ENCODE measurements around the gene CFAP251. TPM values are rescaled to one million over a fixed set of nuclear protein-coding genes. Genes with fewer than 3 reads are reported as not detected.
A peak's percentile ranks its signal among the peaks of the same experiment; 100 is the strongest.
"Not testable (repeated sequence)": the region's sequence is repeated elsewhere in the genome, so short reads cannot be mapped to it uniquely, and the experiment has no call there.

The CFAP251 gene
- polyA plus RNA-seq, 1 donor (not counting 4 experiments of a cell fraction or from before 2014, with no cell fraction given) = 74.2 TPM

- no peaks in the 10 kb centered on the region for H3K79me2 ChIP-seq (ENCODE audit: control insufficient read depth, insufficient read depth, low read length)
- H3K4me2 ChIP-seq (ENCODE audit: control insufficient read depth, extremely low read depth, insufficient read depth, low read depth, low read length) = peak overlapping the region; percentile 51
- peaks cover 22% of the 10 kb centered on the region for H3K4me1 ChIP-seq (ENCODE audit: control insufficient read depth, extremely low read depth, insufficient read depth, low read length)
- TF ChIP-seq, protein P1, sequence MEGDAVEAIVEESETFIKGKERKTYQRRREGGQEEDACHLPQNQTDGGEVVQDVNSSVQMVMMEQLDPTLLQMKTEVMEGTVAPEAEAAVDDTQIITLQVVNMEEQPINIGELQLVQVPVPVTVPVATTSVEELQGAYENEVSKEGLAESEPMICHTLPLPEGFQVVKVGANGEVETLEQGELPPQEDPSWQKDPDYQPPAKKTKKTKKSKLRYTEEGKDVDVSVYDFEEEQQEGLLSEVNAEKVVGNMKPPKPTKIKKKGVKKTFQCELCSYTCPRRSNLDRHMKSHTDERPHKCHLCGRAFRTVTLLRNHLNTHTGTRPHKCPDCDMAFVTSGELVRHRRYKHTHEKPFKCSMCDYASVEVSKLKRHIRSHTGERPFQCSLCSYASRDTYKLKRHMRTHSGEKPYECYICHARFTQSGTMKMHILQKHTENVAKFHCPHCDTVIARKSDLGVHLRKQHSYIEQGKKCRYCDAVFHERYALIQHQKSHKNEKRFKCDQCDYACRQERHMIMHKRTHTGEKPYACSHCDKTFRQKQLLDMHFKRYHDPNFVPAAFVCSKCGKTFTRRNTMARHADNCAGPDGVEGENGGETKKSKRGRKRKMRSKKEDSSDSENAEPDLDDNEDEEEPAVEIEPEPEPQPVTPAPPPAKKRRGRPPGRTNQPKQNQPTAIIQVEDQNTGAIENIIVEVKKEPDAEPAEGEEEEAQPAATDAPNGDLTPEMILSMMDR (optimal IDR thresholded peaks at IDR 0.05 in 1 of 3, IDR thresholded peaks at IDR 0.05 in 1 of 3, conservative IDR thresholded peaks at IDR 0.05 in 1 of 3; ENCODE audit: extremely low read depth in 1 of 3, insufficient read depth in 2 of 3, low read length in 3 of 3) = no peak
- TF ChIP-seq EZH2 (IDR thresholded peaks at IDR 0.05; ENCODE audit: low read length) = no peak
- no peak overlapping the region for H3K27ac ChIP-seq (ENCODE audit: control insufficient read depth, insufficient read depth, low read length)
- peak overlapping the region; percentile 56 for H2AFZ ChIP-seq (ENCODE audit: control insufficient read depth, low read length)
- DNase-seq (ENCODE audit: low read depth, low spot score) (no peak), FAIRE-seq (no peak)
- H3K4me3 ChIP-seq (ENCODE audit: control insufficient read depth in 2 of 3, extremely low read depth in 1 of 3, insufficient read depth in 2 of 3, low read depth in 1 of 3, low read length in 3 of 3) = no peak overlapping the region
- dilution Hi-C loops (cut with MboI; ENCODE audit: extremely low pct_ligation_motif_present, low sequenced_read_pairs) = no loop called here
- H3K27me3 ChIP-seq (ENCODE audit: control insufficient read depth, extremely low read depth, insufficient read depth, low read length) = no peaks in the 10 kb centered on the region
- H3K9ac ChIP-seq (ENCODE audit: control insufficient read depth, extremely low read depth, insufficient read depth, low read length) = peak overlapping the region; percentile 8
- no peaks in the 10 kb centered on the region for H4K20me1 ChIP-seq (ENCODE audit: control insufficient read depth, extremely low read depth, insufficient read depth, low read length)
- peaks cover 1 to 9% of the 10 kb centered on the region in 2 experiments for H3K36me3 ChIP-seq (ENCODE audit: control insufficient read depth in 2 of 2, extremely low read depth in 1 of 2, insufficient read depth in 2 of 2, low read length in 2 of 2)
- H3K9me3 ChIP-seq (ENCODE audit: control insufficient read depth, low read depth, low read length) = no peaks in the 10 kb centered on the region
- H3K9me1 ChIP-seq (ENCODE audit: control insufficient read depth, extremely low read depth, insufficient read depth, low read length) = no peaks in the 10 kb centered on the region
Measured at GRCh38 chr12:121926874-121927706, 8.7 kb downstream of the CFAP251 start.

- Histone ChIP-seq H4K20me1 (ENCODE audit: control insufficient read depth, extremely low read depth, insufficient read depth, low read length) (no peaks in the 10 kb centered on the region), H3K27me3 (ENCODE audit: control insufficient read depth, extremely low read depth, insufficient read depth, low read length) (no peaks in the 10 kb centered on the region), H3K9ac (ENCODE audit: control insufficient read depth, extremely low read depth, insufficient read depth, low read length) (peak overlapping the region; percentile 8), H3K9me1 (ENCODE audit: control insufficient read depth, extremely low read depth, insufficient read depth, low read length) (no peaks in the 10 kb centered on the region), H3K4me1 (ENCODE audit: control insufficient read depth, extremely low read depth, insufficient read depth, low read length) (peaks cover 22% of the 10 kb centered on the region), H3K4me3 (ENCODE audit: control insufficient read depth in 2 of 3, extremely low read depth in 1 of 3, insufficient read depth in 2 of 3, low read depth in 1 of 3, low read length in 3 of 3) (no peak overlapping the region), H3K79me2 (ENCODE audit: control insufficient read depth, insufficient read depth, low read length) (no peaks in the 10 kb centered on the region), H3K9me3 (ENCODE audit: control insufficient read depth, low read depth, low read length) (no peaks in the 10 kb centered on the region), H3K27ac (ENCODE audit: control insufficient read depth, insufficient read depth, low read length) (peak overlapping the region; percentile 30), H2AFZ (ENCODE audit: control insufficient read depth, low read length) (peak overlapping the region; percentile 56), H3K4me2 (ENCODE audit: control insufficient read depth, extremely low read depth, insufficient read depth, low read depth, low read length) (peak overlapping the region; percentile 51), H3K36me3 (ENCODE audit: control insufficient read depth in 2 of 2, extremely low read depth in 1 of 2, insufficient read depth in 2 of 2, low read length in 2 of 2) (peaks cover 1 to 10% of the 10 kb centered on the region in 2 experiments)
- TF ChIP-seq, protein P1 (optimal IDR thresholded peaks at IDR 0.05 in 1 of 3, IDR thresholded peaks at IDR 0.05 in 1 of 3, conservative IDR thresholded peaks at IDR 0.05 in 1 of 3; ENCODE audit: extremely low read depth in 1 of 3, insufficient read depth in 2 of 3, low read length in 3 of 3) = no peak
- TF ChIP-seq EZH2 (IDR thresholded peaks at IDR 0.05; ENCODE audit: low read length) = no peak
- no peak for DNase-seq (ENCODE audit: low read depth, low spot score)
- FAIRE-seq = no peak
- dilution Hi-C loops (cut with MboI; ENCODE audit: extremely low pct_ligation_motif_present, low sequenced_read_pairs) = no loop called here
Measured at GRCh38 chr12:121927813-121928212, 9.4 kb downstream of the CFAP251 start.

- H3K4me3 ChIP-seq (ENCODE audit: control insufficient read depth in 2 of 3, extremely low read depth in 1 of 3, insufficient read depth in 2 of 3, low read depth in 1 of 3, low read length in 3 of 3); H2AFZ ChIP-seq (ENCODE audit: control insufficient read depth, low read length); H3K9me3 ChIP-seq (ENCODE audit: control insufficient read depth, low read depth, low read length); H3K9ac ChIP-seq (ENCODE audit: control insufficient read depth, extremely low read depth, insufficient read depth, low read length); H4K20me1 ChIP-seq (ENCODE audit: control insufficient read depth, extremely low read depth, insufficient read depth, low read length); H3K79me2 ChIP-seq (ENCODE audit: control insufficient read depth, insufficient read depth, low read length); H3K27ac ChIP-seq (ENCODE audit: control insufficient read depth, insufficient read depth, low read length); H3K9me1 ChIP-seq (ENCODE audit: control insufficient read depth, extremely low read depth, insufficient read depth, low read length); DNase-seq (ENCODE audit: low read depth, low spot score); H3K4me2 ChIP-seq (ENCODE audit: control insufficient read depth, extremely low read depth, insufficient read depth, low read depth, low read length); H3K27me3 ChIP-seq (ENCODE audit: control insufficient read depth, extremely low read depth, insufficient read depth, low read length); dilution Hi-C loops (cut with MboI; ENCODE audit: extremely low pct_ligation_motif_present, low sequenced_read_pairs); FAIRE-seq: not testable (repeated sequence)
- Histone ChIP-seq H3K4me1 (ENCODE audit: control insufficient read depth, extremely low read depth, insufficient read depth, low read length) (peaks cover 22% of the 10 kb centered on the region), H3K36me3 (ENCODE audit: control insufficient read depth in 2 of 2, extremely low read depth in 1 of 2, insufficient read depth in 2 of 2, low read length in 2 of 2) (peaks cover 5 to 12% of the 10 kb centered on the region in 2 experiments)
Measured at GRCh38 chr12:121929545-121929944, 11.2 kb downstream of the CFAP251 start.
